HG02840 (cell line): ENCODE data around the gene MFRP.

Experiments
- ATAC-seq: cut with Tn5 transposase; IDR thresholded peaks from one replicate; pipeline ENCODE4 v1.9.1; 2021; ENCODE audit warnings: mild to moderate bottlenecking, moderate library complexity, moderate number of reproducible peaks; ENCODE audit not compliant: unreplicated experiment, low FRiP score

MFRP gene

DNA sequence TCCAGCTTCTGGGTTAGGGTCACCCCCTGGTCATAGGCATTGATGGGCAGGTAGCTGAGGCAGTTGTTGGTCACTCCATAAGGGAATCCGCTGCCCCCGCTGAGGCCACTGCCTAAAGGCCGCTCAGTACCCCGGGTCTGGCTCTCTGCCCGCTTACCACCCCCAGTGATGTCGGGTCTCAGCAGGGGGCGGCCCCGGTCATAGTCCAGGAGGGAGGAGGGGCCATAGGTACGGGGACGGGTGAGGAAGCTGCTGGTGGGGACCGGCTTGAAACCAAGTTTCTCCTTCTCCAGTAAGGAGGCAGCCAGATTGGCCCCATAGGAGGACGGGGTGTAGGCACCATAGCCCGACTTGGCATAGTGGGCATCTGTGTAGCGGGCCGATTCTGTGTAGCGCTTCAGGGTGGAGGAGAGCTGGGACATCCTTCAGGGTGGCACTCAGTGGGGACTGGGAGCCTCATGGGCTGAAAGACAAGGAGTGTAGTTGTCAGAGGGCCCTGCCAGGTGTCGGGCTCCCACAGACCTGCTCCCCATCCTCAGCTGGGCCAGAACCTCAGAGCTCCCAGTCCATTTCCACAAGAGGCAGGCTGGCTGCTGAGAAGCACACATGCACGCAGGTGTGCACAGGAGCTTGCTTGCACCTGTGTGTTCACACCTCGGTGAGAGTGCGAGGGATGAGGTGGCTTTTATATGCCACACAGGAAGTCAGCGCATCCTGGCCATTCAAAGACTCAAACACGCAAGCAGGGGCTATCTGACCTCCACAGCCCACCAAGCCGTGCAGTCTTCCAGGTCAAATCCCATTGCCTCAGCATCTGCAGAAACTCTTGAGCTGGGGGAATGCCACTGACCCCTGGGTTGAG lies 26.8 kb upstream of the MFRP start:
- ATAC-seq, result no peak

GRCh38 chr11:119372260-119373058 lies 26.0 kb upstream of the MFRP start:
- no peak for ATAC-seq

DNA sequence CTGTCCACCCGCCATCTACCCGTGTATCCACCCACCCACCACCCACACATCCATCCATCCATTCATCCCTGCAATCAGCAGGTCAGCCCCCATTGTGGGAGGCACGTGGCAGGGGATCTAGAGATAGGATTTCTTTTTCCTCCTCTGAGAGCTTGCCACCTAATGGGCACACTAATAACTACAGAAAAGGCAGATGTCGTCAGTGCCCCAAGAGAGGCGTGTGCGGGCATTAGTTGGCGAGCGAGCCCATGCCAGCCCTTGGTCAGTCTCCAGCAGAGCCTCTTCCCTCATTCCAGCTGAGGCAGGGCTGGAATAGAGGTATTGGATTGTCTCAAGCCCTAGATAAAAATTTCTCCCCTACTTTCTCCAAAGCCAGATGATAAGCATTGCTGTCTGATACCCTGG lies 25.3 kb upstream of the MFRP start:
- ATAC-seq, result no peak

DNA sequence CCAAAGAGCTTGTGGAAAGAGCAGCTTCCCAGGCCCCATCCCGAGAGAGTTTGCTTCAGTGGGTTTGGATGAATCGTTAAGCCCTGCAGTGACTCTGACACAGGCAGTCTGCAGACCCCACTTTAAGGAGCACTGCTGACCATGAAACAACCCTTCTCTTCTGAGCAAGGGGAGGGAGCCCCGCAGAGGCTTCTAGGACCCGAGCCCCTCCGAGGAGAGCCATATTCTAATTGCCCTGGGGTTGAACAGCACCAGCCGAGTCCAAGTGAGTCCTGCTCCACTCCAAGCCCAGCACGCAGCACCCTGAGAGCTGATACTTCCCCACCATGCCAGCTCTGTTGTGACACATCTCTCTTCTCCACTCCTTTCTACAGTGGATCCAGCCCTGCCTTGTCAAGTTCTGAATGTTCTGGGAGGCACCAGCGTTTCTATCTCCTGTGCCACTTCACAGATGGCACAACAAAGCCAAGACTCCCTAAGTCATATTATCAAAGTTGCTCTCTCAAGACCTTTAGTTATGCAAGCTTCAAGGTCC lies 24.6 kb upstream of the MFRP start:
- no peak for ATAC-seq

DNA sequence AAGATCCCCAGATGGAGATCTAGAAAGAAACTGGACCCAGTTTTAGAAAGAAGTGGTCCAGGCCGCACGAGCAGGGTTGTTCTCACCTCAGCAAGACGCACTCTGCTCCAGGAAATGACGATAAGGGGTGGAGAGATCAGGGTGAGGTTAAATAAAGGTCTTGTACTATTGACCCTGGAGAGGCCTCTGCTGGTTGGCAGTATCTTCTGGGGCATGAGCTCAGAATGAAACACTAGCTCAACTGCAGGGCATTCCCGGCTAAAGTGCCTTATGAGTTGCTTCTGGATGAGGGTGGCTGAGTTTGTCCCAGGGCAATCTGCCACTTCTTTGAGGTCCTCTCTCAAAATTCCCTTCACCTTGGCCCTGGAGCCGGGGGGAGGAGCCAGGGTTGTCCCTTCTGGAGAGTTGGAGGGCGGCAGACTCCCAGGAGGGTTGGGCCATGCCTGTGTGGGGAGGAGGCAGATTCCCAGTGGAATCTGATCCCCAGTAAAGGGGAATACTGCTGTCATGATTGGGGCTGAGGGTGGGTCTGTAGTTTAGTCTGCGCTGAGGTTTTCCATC lies 24.1 kb upstream of the MFRP start:
- no peak for ATAC-seq

DNA sequence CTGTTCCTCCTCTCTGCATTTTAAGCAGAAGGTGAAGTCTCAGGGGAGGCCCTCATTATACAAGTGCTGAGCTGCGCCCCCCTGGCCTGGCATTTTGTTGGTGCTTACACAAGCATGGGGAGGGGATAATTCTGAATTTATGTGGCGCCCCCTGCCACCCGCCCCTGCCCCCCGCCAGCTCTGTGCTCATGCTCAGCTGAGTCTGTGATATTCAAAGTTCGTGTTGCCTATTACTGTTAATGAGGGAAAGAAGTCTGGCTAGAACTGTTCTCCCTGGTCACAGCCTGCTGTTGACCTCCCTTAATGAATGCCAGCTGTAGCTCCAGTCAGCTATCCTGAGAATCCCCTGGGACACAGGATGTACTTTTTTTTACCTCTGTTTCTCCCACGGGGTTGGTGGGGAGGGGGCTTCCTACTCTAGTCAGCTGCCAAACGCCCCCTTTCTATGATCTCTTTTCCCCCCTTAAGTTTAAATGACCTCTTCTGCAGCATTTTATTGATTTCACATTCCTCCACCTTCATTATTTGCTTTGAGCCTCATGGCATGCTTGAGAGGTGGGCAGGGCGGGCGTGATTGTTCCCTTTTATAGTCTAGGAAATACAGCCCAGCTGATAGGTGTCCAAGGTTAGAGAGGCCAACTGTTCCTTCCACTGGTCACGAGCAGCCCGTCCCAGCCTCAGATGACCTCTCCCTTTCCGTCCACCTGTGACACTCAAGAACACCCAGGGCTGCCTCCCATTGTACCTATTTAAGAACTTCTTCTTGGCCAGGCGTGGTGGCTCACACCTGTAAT lies 22.8 kb upstream of the MFRP start:
- ATAC-seq, result no peak

- ATAC-seq, result no peak
Measured at GRCh38 chr11:119368121-119369034, 21.9 kb upstream of the MFRP start.

GRCh38 chr11:119367661-119368120 lies 21.2 kb upstream of the MFRP start:
- no peak for ATAC-seq

DNA sequence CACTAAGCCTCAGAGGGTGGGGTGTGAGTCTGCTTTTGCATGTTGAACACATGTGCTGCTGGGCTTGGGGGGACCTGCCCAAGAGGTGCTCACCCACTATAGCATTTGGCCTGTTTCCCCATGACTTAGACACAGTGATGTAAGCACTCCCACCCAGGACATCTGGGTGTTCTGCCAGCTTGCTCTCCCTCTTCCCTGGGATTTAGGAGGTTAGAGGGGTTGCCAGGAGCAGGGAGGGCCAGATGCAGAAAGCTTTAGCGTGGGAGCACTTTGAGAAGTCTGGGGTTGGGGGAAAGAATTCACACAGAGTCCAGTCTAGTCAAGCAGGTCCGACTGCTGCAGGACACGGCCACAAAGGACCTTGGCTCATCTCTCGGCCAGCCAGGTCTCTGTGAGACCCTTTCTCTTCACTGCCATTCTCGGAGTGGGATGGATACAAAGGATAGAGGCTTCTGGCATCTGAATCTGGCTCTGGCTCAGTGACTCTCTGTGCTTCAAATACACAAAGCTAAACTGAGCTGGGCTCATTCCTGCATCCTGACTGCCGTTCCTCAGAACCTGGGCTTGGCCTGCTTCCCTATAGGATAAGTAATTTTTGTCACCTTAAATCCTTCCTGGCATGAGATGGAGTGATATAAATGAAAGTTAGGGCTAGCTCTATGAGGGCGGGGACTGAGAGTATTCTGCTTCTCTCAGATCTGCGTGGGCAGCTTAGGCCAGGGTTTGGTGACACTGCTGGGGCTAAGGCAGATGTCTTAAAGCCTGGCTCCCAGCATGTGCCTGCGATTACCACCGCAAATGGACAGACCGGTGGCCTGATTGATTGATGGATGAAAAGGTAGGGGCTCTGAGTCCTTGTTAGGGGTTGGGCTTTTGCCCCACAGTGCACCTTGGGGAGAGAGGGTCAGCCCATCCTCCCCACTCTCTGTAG lies 20.4 kb upstream of the MFRP start:
- ATAC-seq, result no peak

- no peak for ATAC-seq
Measured at GRCh38 chr11:119365071-119365591, 18.6 kb upstream of the MFRP start.

DNA sequence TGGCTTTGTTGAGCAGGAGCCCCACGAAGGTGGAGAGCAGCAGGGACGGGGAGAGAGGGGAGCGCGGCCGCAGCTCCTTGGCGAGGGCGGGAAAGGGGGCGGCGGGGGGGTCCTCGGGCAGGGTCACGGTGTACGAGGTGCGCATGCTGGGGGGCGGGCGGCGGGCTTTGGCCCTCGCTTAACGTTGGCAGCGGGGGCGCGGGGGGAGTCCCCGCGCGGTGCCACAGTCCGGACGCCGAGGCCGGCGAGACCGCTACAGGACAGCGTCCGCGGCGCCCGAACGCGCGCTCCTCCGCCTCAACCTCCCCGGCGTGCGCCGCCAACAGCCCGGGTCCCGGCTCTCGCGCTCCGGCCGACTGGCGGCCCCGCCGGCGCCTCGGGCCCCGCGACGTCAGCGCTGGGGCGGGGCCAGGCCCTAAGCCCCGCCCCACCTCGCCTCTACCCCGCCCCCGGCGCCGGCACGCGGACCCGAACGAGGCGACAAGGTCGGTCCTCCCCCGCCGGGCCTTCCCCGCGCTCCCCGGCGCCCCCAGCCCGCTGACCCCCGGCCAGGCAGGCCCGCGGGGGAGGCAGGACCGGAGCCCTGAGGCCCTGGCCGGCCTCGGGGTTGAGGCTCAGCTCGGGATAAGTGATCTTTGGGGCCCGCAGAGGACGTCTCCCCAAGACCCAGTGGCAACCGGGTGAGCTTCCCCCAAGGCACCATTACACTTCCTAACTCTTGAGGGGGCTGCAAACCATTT lies 17.5 kb upstream of the MFRP start:
- ATAC-seq, result no peak

GRCh38 chr11:119363081-119363850 lies 16.8 kb upstream of the MFRP start:
- no peak for ATAC-seq

GRCh38 chr11:119362741-119363080 lies 16.2 kb upstream of the MFRP start:
- no peak for ATAC-seq

DNA sequence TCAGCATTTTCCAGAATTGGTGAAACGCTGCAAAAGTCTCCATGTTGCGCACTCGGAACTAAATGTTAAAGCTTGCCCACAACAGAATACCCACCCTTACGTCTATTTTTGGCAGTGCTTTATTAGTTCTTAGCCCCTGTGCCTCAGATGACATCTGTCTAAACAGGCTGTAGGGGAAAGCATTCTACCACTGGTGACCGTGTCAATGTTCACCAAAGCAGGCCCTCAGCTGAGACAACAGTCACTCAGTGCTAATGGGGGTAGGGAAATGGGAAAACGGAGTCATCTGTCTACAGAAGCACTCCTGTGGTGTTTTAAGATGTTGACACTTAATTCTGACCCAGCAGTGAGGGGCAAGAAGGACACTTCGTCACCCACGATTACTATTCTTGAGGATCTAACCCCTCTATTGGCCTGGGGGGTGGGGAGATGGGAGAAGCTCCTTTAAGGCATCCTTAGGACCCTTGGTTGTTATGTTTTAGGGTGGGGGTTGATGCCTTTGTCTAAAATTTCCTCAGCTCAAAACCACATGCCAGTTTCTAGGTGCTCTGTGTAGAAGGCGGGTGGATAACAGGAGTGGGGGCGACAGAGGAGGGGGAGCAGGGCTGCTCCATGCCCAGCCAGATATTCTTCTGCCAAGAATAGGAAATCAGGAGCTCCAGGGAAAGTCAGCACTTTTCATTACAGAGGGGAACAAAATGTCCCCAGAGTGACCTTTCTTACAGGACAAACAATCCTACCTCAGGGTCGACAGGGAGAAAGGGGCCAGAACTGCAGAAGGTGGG lies 15.6 kb upstream of the MFRP start:
- ATAC-seq, result no peak

DNA sequence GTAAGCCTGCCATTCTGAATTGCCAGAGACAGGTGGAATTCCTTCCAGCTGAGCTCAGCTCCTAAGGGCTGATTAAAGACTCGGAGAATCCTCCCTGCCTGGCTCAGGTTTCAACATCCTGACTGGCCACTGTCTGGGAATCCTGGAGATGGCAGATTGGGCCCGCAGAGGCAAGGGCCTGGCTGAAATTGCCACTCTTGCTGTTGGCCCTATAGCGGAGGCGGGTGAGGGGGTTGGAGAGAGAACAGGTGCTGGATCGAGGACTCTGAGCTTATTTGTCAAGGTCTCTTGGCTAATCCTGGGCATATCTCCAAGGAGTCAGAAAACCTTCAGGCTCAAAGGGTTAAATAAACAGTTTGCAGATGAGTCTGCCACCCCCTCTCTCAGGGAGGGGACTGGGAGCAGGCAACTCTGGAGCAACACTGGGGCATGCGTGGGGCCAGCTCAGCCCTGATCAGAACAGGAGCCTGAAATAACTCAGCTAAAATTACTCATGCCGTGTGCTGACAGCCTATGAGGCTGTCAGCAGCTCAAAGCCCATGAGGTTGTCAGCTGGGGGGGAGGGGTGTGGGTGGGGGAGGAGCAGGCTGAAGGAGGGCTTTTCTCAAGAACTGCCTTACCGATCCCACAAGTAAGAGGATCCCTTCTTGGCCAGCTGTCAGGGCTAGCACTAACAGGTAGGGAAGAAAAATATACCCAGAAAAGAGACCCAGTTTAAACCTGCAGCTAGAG lies 14.7 kb upstream of the MFRP start:
- ATAC-seq, result no peak
